ENCODE measurements around the gene PPP2R3A.

DNA sequence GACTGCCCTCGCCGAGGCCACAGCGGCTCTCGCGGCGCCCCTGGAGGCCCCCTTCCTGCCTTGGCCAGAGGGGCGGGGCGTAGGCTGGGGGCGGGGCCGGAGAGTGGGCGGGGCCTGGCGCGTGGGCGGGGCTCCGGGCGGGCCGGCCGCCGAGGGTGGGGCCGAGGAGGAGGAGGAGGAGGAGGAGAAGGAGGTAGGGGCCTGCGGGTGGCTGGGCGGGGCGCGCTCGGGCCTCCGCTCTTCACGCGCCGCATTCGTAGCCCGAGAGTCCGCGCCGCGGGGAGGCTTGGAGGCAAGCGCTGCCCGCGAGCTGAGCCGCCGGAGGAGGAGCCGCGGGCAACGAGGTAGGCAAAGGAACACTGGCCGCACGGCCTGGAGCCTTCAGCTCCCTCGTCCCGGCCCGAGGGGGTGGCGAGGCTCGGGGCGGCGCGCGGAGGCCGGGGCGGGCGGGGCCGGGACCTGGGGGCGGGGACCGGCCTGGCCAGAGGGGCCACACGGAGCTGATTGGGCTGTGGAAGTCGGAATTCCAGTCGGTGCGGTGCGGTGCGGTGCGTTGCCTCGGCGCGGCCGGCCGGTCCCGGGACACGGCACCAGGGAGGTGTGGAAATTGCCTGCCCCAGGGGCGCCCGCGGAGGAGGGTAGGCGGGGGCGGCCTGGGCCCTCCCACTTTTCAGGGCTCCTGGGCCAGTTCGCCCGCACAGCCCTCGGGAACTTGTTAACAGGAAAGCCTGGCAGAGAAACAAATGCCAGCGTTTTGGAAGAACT lies at the start of gene PPP2R3A:
- TF ChIP-seq, protein P1, sequence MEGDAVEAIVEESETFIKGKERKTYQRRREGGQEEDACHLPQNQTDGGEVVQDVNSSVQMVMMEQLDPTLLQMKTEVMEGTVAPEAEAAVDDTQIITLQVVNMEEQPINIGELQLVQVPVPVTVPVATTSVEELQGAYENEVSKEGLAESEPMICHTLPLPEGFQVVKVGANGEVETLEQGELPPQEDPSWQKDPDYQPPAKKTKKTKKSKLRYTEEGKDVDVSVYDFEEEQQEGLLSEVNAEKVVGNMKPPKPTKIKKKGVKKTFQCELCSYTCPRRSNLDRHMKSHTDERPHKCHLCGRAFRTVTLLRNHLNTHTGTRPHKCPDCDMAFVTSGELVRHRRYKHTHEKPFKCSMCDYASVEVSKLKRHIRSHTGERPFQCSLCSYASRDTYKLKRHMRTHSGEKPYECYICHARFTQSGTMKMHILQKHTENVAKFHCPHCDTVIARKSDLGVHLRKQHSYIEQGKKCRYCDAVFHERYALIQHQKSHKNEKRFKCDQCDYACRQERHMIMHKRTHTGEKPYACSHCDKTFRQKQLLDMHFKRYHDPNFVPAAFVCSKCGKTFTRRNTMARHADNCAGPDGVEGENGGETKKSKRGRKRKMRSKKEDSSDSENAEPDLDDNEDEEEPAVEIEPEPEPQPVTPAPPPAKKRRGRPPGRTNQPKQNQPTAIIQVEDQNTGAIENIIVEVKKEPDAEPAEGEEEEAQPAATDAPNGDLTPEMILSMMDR (optimal IDR thresholded peaks at IDR 0.05 in 1 of 3, IDR thresholded peaks at IDR 0.05 in 1 of 3, conservative IDR thresholded peaks at IDR 0.05 in 1 of 3; ENCODE audit: extremely low read depth in 1 of 3, insufficient read depth in 2 of 3, low read length in 3 of 3) = no peak
- no peak for TF ChIP-seq EZH2 (IDR thresholded peaks at IDR 0.05; ENCODE audit: low read length)
